ENCODE measurements around the gene STX1B.

- TF ChIP-seq RAD21 (IDR thresholded peaks at IDR 0.05) (no peak), CTCF (IDR thresholded peaks at IDR 0.05; ENCODE audit: low read depth, low read length, missing input control) (no peak), JUND (IDR thresholded peaks at IDR 0.05) (no peak)
Observed at GRCh38 chr16:31023627-31024226, 13.3 kb upstream of the STX1B start.
